MM.1S (cell line): ENCODE measurements around the gene M6PR.
"Not testable (repeated sequence)": the region's sequence is repeated elsewhere in the genome, so short reads cannot be mapped to it uniquely, and the experiment has no call there.

Experiments used
- DNase-seq: peaks from one replicate; pipeline ENCODE4 v3.0.0-alpha.2; 2015
- H2AFZ ChIP-seq: fragments of 300-600 bp; sonication (generic); 2 replicates; pipeline ENCODE4 v1.6.0; 2016; ENCODE audit warnings: antibody characterized with exemption, low read length
- H3F3A ChIP-seq: fragments of 300-600 bp; sonication (generic); 2 replicates; pipeline ENCODE4 v1.6.1; 2016; ENCODE audit warnings: mild to moderate bottlenecking, antibody characterized with exemption, low read length, moderate library complexity, mixed read lengths; ENCODE audit not compliant: insufficient read depth
- H3K27ac ChIP-seq: fragments of 300-600 bp; sonication (generic); 2 replicates; pipeline ENCODE4 v1.5.1; 2016; ENCODE audit warnings: mild to moderate bottlenecking, low read length
- H3K27me3 ChIP-seq: fragments of 300-600 bp; sonication (generic); replicated peaks from 2 replicates; pipeline ENCODE4 v1.6.0; 2016; ENCODE audit warnings: low read length; ENCODE audit not compliant: insufficient read depth
- H3K36me3 ChIP-seq: fragments of 300-600 bp; sonication (generic); replicated peaks from 2 replicates; pipeline ENCODE4 v1.6.1; 2016; ENCODE audit warnings: mild to moderate bottlenecking, low read length, mixed read lengths; ENCODE audit not compliant: insufficient read depth
- H3K4me1 ChIP-seq: fragments of 300-600 bp; sonication (generic); 2 replicates; pipeline ENCODE4 v1.6.1; 2016; ENCODE audit warnings: low read length, mixed read lengths
- H3K4me2 ChIP-seq: fragments of 300-600 bp; sonication (generic); 2 replicates; pipeline ENCODE4 v1.6.0; 2016; ENCODE audit warnings: low read depth, low read length
- H3K4me3 ChIP-seq: fragments of 300-600 bp; sonication (generic); 2 replicates; pipeline ENCODE4 v1.5.1; 2016; ENCODE audit warnings: low read length, mixed read lengths
- H3K79me2 ChIP-seq: fragments of 300-600 bp; sonication (generic); 2 replicates; pipeline ENCODE4 v1.6.1; 2016; ENCODE audit warnings: mixed run types, low read length, mixed read lengths
- H3K9ac ChIP-seq: fragments of 300-600 bp; sonication (generic); 2 replicates; pipeline ENCODE4 v1.6.1; 2016; ENCODE audit warnings: low read length, mixed read lengths
- H3K9me2 ChIP-seq: fragments of 300-600 bp; sonication (generic); replicated peaks from 2 replicates; pipeline ENCODE4 v1.6.1; 2016; ENCODE audit warnings: mild to moderate bottlenecking, low read length, mixed read lengths; ENCODE audit not compliant: insufficient read depth
- H3K9me3 ChIP-seq: fragments of 300-600 bp; sonication (generic); replicated peaks from 2 replicates; pipeline ENCODE4 v1.6.1; 2016; ENCODE audit warnings: mild to moderate bottlenecking, low read length, mixed read lengths; ENCODE audit not compliant: insufficient read depth
- H4K20me1 ChIP-seq: fragments of 300-600 bp; sonication (generic); 2 replicates; pipeline ENCODE4 v1.6.1; 2016; ENCODE audit warnings: mild to moderate bottlenecking, low read length, moderate library complexity, mixed read lengths; ENCODE audit not compliant: insufficient read depth
- CTCF ChIP-seq: fragments of 300-600 bp; sonication (generic); IDR thresholded peaks from 2 replicates; pipeline ENCODE4 v1.5.1; 2016; ENCODE audit warnings: antibody characterized with exemption, low read length, mixed read lengths
- EZH2 ChIP-seq: fragments of 300-600 bp; sonication (generic); optimal IDR thresholded peaks from 2 replicates; pipeline ENCODE3; 2017; ENCODE audit warnings: low read depth, mild to moderate bottlenecking, antibody characterized with exemption, low read length, mixed read lengths
- EZH2phosphoT487 ChIP-seq: fragments of 300-600 bp; sonication (generic); IDR thresholded peaks from 2 replicates; pipeline ENCODE4 v1.6.1; 2018; ENCODE audit warnings: antibody characterized with exemption, low read length

M6PR gene

GRCh38 chr12:8904665-8905064 is 44.8 kb downstream of the M6PR start:
- H2AFZ ChIP-seq = no peak overlapping the region
- no peaks in the 10 kb centered on the region for H3K27me3 ChIP-seq
- H3K9me2 ChIP-seq = no peaks in the 10 kb centered on the region
- H3K36me3 ChIP-seq = no peaks in the 10 kb centered on the region
- no peak overlapping the region for H3K4me3 ChIP-seq
- no peaks in the 10 kb centered on the region for H3K79me2 ChIP-seq
- no peak for TF ChIP-seq EZH2
- no peak for TF ChIP-seq EZH2phosphoT487
- TF ChIP-seq CTCF = no peak
- H3K27ac ChIP-seq = no peak overlapping the region
- H3K9me3 ChIP-seq = no peaks in the 10 kb centered on the region
- no peak for DNase-seq
- H3F3A ChIP-seq = no peaks in the 10 kb centered on the region
- no peak overlapping the region for H3K4me2 ChIP-seq
- no peak overlapping the region for H3K9ac ChIP-seq
- H3K4me1 ChIP-seq = no peaks in the 10 kb centered on the region
- no peaks in the 10 kb centered on the region for H4K20me1 ChIP-seq

- no peaks in the 10 kb centered on the region for H3K4me1 ChIP-seq
Measured at GRCh38 chr12:8903646-8904045, 45.8 kb downstream of the M6PR start.

GRCh38 chr12:8902703-8903102 is 46.7 kb downstream of the M6PR start:
- H3K4me1 ChIP-seq, H3K9ac ChIP-seq, H3K9me2 ChIP-seq, H3F3A ChIP-seq, H3K4me2 ChIP-seq, H2AFZ ChIP-seq, H3K27me3 ChIP-seq, DNase-seq, H3K36me3 ChIP-seq, H3K27ac ChIP-seq, H3K79me2 ChIP-seq, H3K4me3 ChIP-seq, H3K9me3 ChIP-seq, H4K20me1 ChIP-seq: not testable (repeated sequence)

More at GRCh38 chr12:8903646-8904045, 45.8 kb downstream of the M6PR start:
- H3K9me2 ChIP-seq = no peaks in the 10 kb centered on the region
- no peak overlapping the region for H3K9ac ChIP-seq
- H4K20me1 ChIP-seq = no peaks in the 10 kb centered on the region
- H3F3A ChIP-seq = no peaks in the 10 kb centered on the region
- no peak overlapping the region for H3K4me3 ChIP-seq
- TF ChIP-seq CTCF (no peak), EZH2 (no peak), EZH2phosphoT487 (no peak)
- H3K4me2 ChIP-seq = no peak overlapping the region
- no peaks in the 10 kb centered on the region for H3K9me3 ChIP-seq
- H3K27me3 ChIP-seq = no peaks in the 10 kb centered on the region
- no peak overlapping the region for H3K27ac ChIP-seq
- H2AFZ ChIP-seq = no peak overlapping the region
- no peaks in the 10 kb centered on the region for H3K79me2 ChIP-seq
- DNase-seq = no peak
- no peaks in the 10 kb centered on the region for H3K36me3 ChIP-seq

GRCh38 chr12:8899830-8900229 is 49.6 kb downstream of the M6PR start:
- H3K9me2 ChIP-seq = no peaks in the 10 kb centered on the region
- H3K79me2 ChIP-seq = no peaks in the 10 kb centered on the region
- no peaks in the 10 kb centered on the region for H3K4me1 ChIP-seq
- no peak for TF ChIP-seq EZH2
- TF ChIP-seq EZH2phosphoT487 = no peak
- TF ChIP-seq CTCF = no peak
- H3K9me3 ChIP-seq = no peaks in the 10 kb centered on the region
- H3K36me3 ChIP-seq = no peaks in the 10 kb centered on the region
- H3K4me2 ChIP-seq = no peak overlapping the region
- H3K27me3 ChIP-seq = no peaks in the 10 kb centered on the region
- no peak overlapping the region for H2AFZ ChIP-seq
- H3K9ac ChIP-seq = no peak overlapping the region
- no peaks in the 10 kb centered on the region for H3F3A ChIP-seq
- no peak for DNase-seq
- H3K4me3 ChIP-seq = no peak overlapping the region
- H3K27ac ChIP-seq = no peak overlapping the region
- no peaks in the 10 kb centered on the region for H4K20me1 ChIP-seq
